GM21737 (cell line): ENCODE results near the gene POMT2.
"Not testable (repeated sequence)": the region's sequence is repeated elsewhere in the genome, so short reads cannot be mapped to it uniquely, and the experiment has no call there.

Source experiments
- ATAC-seq: cut with Tn5 transposase; IDR thresholded peaks from one replicate; pipeline ENCODE4 v1.9.1; 2021; ENCODE audit warnings: mild to moderate bottlenecking, moderate library complexity; ENCODE audit not compliant: unreplicated experiment

POMT2 gene

GRCh38 chr14:77324816-77325745 lies 4.4 kb upstream of the POMT2 start:
- ATAC-seq = no peak

- no peak for ATAC-seq
Measured at GRCh38 chr14:77324289-77324688, 3.6 kb upstream of the POMT2 start.

- ATAC-seq = no peak
Measured at GRCh38 chr14:77323571-77323970, 2.9 kb upstream of the POMT2 start.

GRCh38 chr14:77322951-77323350 lies 2.3 kb upstream of the POMT2 start:
- no peak for ATAC-seq

DNA sequence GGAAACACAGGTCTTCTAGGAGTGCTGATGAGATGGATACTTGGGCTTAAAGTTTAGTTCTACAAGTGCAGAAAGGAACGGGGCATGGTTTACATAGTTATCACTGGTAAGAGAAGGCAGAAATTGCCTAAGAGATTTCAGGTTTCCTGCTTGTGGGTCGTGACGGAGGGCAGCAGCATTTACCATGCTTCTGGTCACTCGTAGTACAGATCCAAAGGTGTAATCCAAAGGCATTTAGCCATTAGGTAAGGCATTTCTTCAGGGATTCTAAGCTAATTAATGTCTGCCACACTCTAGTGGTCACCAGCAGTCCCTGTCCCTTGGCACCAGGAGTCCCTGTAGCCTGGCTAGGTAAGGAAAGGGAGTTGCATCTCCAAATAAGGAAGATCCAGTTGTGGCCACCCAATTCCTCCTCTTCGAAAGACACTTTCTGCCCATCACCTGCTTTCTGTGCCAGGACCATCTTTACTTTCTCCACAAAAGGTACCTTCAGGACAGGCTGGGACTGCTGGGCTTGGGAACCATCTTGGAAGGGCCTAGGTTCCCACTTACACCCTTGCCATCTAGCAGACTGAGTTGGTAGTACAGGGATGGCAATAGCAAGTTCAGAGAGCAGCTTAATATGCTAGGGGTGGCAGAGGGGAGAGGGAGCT lies 1.7 kb upstream of the POMT2 start:
- no peak for ATAC-seq

- ATAC-seq = no peak
Measured at GRCh38 chr14:77319422-77319821, 1.3 kb downstream of the POMT2 start.

DNA sequence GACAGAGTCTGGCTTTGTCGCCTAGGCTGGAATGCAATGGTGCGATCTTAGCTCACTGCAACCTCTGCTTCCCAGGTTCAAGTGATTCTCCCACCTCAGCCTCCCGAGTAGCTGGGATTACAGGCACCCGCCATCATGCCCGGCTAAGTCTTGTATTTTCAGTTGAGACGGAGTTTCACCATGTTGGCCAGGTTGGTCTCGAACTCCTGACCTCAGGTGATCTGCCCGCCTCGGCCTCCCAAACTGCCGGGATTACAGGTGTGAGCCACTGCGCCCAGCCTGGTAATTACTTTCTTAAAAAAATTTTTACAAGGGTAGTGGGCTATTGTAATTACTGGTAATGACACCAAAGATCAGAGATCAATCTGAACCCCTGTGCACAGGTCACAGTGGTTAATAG lies 1.9 kb downstream of the POMT2 start:
- ATAC-seq = not testable (repeated sequence)

GRCh38 chr14:77318006-77318553 lies 2.6 kb downstream of the POMT2 start:
- ATAC-seq = no peak

DNA sequence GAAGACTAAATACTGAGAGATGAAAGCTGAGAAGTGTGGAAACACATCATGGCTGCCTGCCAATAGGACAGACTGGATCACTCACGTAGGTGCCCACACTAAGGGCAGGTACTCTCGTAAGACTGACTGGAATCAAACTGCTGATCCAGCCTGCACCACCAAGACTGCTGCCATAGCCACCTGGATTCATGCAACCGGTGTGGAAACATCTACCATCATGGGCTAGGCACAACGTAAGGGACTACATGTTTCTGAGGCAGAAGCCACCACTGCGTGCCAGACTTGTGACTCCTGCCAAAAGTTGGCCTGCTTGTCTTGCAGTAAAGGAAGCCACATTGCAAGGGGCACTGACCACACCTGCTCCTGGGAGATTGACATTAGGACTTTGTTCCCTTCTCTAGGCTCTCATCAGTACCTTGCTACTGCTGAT lies 3.8 kb downstream of the POMT2 start:
- ATAC-seq = no peak

DNA sequence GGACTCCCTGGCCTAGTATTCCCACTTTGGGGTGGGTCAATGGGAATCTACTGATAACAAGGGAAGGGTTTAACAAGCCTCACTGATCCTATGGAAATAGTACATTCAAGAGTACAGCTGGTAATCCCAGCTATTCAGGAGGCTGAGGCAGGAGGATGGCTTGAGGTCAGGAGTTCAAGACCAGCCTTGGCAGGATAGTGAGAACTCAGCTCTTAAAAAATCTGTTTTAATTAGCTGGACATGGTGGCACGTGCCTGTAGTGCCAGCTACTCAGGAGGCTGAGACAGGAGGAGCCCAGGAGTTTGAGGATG lies 4.5 kb downstream of the POMT2 start:
- no peak for ATAC-seq

- ATAC-seq = no peak
Measured at GRCh38 chr14:77314539-77315457, 5.9 kb downstream of the POMT2 start.

DNA sequence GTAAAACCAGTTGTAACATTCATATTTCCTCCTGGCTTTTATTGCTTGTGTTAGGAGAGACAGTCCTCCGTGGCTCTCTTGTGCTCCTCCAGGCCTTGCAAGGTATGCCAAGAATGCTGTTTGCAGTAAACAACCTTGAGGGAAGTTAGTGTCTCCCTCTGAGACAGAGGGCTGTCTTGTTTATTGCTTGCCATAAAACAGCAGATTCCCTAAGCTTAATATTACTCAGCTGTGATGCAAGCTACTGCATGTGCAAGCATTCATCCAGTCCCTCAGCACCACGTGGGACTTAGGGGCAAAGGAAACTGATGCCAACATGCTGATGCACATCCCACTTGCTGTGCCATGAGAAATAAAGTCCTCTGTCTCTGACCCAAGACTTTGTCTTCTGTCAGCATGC lies 6.6 kb downstream of the POMT2 start:
- ATAC-seq = no peak

DNA sequence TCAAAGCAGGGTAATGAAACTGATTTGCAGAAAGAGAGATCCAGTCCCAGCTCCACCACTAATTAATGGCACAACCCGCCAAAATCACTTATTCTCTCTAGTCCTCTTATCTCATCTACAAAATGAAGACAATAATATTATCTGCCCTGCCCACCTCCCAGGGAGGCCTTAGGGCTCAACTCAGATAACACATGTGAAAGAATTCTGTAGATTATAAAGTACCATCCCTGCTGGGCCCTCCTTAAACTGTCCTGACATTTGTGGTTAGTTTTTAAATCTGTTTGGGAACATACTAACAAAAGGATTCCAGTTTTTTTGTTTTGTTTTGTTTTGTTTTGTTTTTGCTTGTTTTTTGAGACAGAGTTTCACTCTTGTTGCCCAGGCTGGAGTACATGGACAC lies 7.3 kb downstream of the POMT2 start:
- ATAC-seq = no peak

DNA sequence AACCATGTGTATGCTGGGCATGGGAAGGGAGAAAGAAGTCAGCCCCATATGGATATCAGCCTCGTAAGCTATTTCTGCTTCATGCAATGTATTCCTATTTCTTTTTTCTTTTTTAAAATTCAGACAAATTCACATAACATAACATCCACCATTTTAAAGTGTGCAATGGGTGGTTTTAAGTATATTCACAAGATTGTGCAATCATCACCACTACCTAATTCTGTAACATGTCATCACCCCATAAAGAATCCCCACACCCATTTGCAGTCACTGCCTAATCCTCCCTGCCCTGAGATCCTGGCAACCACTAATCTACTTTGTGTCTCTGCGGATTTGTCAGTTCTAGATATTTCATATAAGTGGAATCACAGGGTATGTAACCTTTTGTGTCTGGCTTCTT lies 9.5 kb downstream of the POMT2 start:
- no peak for ATAC-seq

DNA sequence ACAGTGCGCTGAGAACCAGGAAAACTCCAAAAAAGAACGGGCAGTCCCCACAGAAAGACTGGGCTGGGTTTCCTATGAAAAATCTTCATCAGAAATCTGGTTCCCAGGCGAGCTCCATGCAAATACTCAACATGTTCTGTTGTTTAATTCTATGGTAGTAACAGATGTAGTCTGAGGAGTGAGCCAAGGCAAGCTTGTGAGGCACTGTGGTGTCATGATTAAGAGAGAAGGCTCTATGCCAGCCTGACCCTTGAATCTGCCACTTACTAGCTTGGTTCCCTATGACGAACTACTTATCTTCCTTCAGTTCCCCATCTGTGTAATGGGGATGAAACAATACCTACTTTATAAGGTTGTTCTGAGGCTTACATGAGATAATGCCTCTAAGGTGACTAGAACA lies 10.7 kb downstream of the POMT2 start:
- ATAC-seq = no peak

- ATAC-seq = no peak
Measured at GRCh38 chr14:77309131-77309530, 11.6 kb downstream of the POMT2 start.

GRCh38 chr14:77306851-77307496 lies 13.7 kb downstream of the POMT2 start:
- no peak for ATAC-seq

DNA sequence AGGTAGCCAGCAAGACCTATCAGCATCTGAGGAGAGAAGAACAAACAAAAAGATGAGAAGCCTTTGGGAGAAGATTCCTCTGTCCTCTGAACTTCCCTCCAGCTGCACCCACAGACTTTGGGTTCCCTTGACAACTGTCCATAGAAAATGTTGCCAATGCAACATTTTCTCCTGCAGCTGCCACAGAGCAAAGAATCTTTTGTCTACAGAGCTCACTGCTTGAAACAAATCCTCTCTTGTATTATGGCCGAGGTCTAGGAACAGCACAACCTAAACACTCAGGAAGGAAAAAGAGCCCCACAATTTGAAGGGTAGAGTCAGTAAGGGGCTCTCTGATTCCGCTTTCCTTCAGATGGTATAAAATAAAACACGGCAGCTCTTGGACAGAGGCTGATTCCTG lies 14.3 kb downstream of the POMT2 start:
- ATAC-seq = no peak

GRCh38 chr14:77305696-77306095 lies 15.0 kb downstream of the POMT2 start:
- ATAC-seq = no peak

DNA sequence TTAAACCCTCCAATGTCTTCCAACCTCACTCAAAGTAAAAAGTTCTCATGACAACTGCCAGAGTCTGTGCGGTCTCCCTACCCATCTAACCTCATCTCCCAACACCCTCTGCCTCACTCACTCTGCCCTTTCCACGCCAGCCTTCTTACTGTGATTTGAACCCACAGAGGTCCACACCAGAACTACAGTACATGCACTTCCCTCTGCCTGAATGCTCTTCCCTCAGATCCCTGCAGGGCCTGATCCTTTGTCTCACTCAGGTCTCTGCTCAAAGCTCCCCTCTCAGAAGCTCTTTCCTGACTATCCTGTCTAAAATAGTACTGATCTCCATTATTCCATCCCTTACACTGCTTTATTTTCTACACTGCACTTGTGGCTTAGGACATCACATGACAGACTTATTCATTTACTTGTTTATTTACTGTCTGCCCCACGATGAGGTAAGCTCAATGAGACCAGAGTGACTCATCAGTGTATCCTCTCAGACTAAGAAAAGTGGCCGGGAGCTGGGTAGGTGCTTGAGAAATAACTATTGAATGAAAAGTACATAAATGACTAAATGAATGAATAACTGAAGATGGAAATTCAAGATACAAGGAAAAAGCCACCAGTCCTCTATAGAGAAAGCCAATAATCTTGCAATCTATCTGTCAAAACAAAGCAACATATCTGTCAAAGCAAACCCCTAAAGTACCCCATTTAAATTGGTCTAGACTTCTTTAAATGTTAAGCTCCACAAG lies 17.1 kb downstream of the POMT2 start:
- no peak for ATAC-seq
